ENCODE measurements around the gene ANKHD1.

Gene ANKHD1

GRCh38 chr5:140401362-140402257, at the start of gene ANKHD1:
TSS of gene ANKHD1 (plus strand) at chr5:140401833. CDS start at chr5:140401968, 135 bp downstream.
- DNase-seq (ENCODE audit: low read depth), result peak; percentile 93

GRCh38 chr5:140355546-140355945, 46.1 kb upstream of the ANKHD1 start:
- no peak for DNase-seq (ENCODE audit: low read depth)

GRCh38 chr5:140356853-140357725, 44.5 kb upstream of the ANKHD1 start:
- DNase-seq (ENCODE audit: low read depth), result no peak

GRCh38 chr5:140357726-140358093, 43.9 kb upstream of the ANKHD1 start:
- peak; percentile 56 for DNase-seq (ENCODE audit: low read depth)

- no peak for DNase-seq (ENCODE audit: low read depth)
Observed at GRCh38 chr5:140358738-140359310, 42.8 kb upstream of the ANKHD1 start.

- no peak for DNase-seq (ENCODE audit: low read depth)
Observed at GRCh38 chr5:140360101-140360500, 41.5 kb upstream of the ANKHD1 start, which contains the start of gene SLC4A9. TSS of gene SLC4A9 (plus strand) at chr5:140360194. CDS start at chr5:140360237, 43 bp downstream.

GRCh38 chr5:140360681-140361479, 40.8 kb upstream of the ANKHD1 start:
- no peak for DNase-seq (ENCODE audit: low read depth)

GRCh38 chr5:140361901-140362300, 39.7 kb upstream of the ANKHD1 start:
- DNase-seq (ENCODE audit: low read depth), result no peak

GRCh38 chr5:140362311-140362710, 39.3 kb upstream of the ANKHD1 start:
- no peak for DNase-seq (ENCODE audit: low read depth)

GRCh38 chr5:140362875-140363630, 38.6 kb upstream of the ANKHD1 start:
- peak; percentile 75 for DNase-seq (ENCODE audit: low read depth)

GRCh38 chr5:140363631-140364471, 37.8 kb upstream of the ANKHD1 start:
- DNase-seq (ENCODE audit: low read depth), result no peak

- no peak for DNase-seq (ENCODE audit: low read depth)
Observed at GRCh38 chr5:140364472-140364765, 37.2 kb upstream of the ANKHD1 start.

GRCh38 chr5:140365282-140365681, 36.4 kb upstream of the ANKHD1 start:
- no peak for DNase-seq (ENCODE audit: low read depth)

GRCh38 chr5:140365941-140366340, 35.7 kb upstream of the ANKHD1 start:
- no peak for DNase-seq (ENCODE audit: low read depth)

- no peak for DNase-seq (ENCODE audit: low read depth)
Observed at GRCh38 chr5:140366589-140367255, 34.9 kb upstream of the ANKHD1 start.

- DNase-seq (ENCODE audit: low read depth), result no peak
Observed at GRCh38 chr5:140367256-140368013, 34.2 kb upstream of the ANKHD1 start.

GRCh38 chr5:140371356-140372151, 30.1 kb upstream of the ANKHD1 start:
- DNase-seq (ENCODE audit: low read depth), result no peak

- DNase-seq (ENCODE audit: low read depth), result peak; percentile 14
Observed at GRCh38 chr5:140372971-140373487, 28.6 kb upstream of the ANKHD1 start.
